H1 (cell line): ENCODE data around the gene GATD1. TPM values are rescaled to one million over a fixed set of nuclear protein-coding genes. Genes with fewer than 3 reads are reported as not detected.

ENCODE experiments used
- ASH2L ChIP-seq: fragments of 200-600, 300-600 bp; sonication (generic); IDR thresholded peaks from one replicate; pipeline ENCODE4 v1.7.1; 2017; ENCODE audit warnings: low read length
- BACH1 ChIP-seq: IDR thresholded peaks from 2 replicates; pipeline ENCODE4 v1.6.1; 2012; ENCODE audit warnings: low read length, improper control_type of control experiment
- BRCA1 ChIP-seq: IDR thresholded peaks from 2 replicates; pipeline ENCODE4 v1.6.1; 2012; ENCODE audit warnings: low read depth, low read length, improper control_type of control experiment
- EP300 ChIP-seq, 2 experiments: IDR thresholded peaks; 1 replicate in 1 of 2; 2 replicates in 1 of 2; pipeline ENCODE4 v1.6.1; 2011 to 2012; ENCODE audit warnings: low read depth in 2 of 2, low read length in 2 of 2, mild to moderate bottlenecking in 2 of 2, borderline replicate concordance in 1 of 2, inconsistent platforms in 1 of 2, moderate library complexity in 1 of 2
- GTF2F1 ChIP-seq: IDR thresholded peaks from 2 replicates; pipeline ENCODE4 v1.6.1; 2012; ENCODE audit warnings: low read depth, low read length, improper control_type of control experiment, borderline replicate concordance
- HDAC2 ChIP-seq, 2 experiments: fragments of 300-600 bp in 1 of 2; sonication (generic) in 1 of 2; IDR thresholded peaks; 2 replicates each; pipeline ENCODE4 v1.6.1; 2011 to 2012; ENCODE audit warnings: low read depth in 2 of 2, low read length in 2 of 2, mild to moderate bottlenecking in 2 of 2, moderate library complexity in 2 of 2, borderline replicate concordance in 1 of 2, inconsistent platforms in 1 of 2
- HDAC6 ChIP-seq: IDR thresholded peaks from one replicate; pipeline ENCODE4 v1.7.1; 2012; ENCODE audit warnings: low read depth, mild to moderate bottlenecking, inconsistent platforms, low read length, moderate library complexity
- KDM1A ChIP-seq: fragments of 200-600, 300-600 bp; sonication (generic); IDR thresholded peaks from 2 replicates; pipeline ENCODE4 v1.7.1; 2016; ENCODE audit warnings: mild to moderate bottlenecking, low read length, borderline replicate concordance
- KDM4A ChIP-seq: IDR thresholded peaks from one replicate; pipeline ENCODE4 v1.7.1; 2012; ENCODE audit warnings: low read depth, mild to moderate bottlenecking, moderate library complexity, low read length, inconsistent platforms; ENCODE audit not compliant: severe bottlenecking
- NRF1 ChIP-seq: IDR thresholded peaks from 2 replicates; pipeline ENCODE4 v1.6.1; 2011; ENCODE audit warnings: mild to moderate bottlenecking, low read depth, low read length, improper control_type of control experiment
- RNF2 ChIP-seq: fragments of 200-900, 300-1000 bp; sonication (generic); IDR thresholded peaks from 2 replicates; pipeline ENCODE4 v1.7.1; 2016; ENCODE audit warnings: borderline replicate concordance, low read depth, mild to moderate bottlenecking, antibody characterized with exemption, low read length; ENCODE audit not compliant: poor library complexity, severe bottlenecking; ENCODE audit errors: missing control alignments
- RXRA ChIP-seq: IDR thresholded peaks from 2 replicates; pipeline ENCODE4 v1.6.1; 2011; ENCODE audit warnings: low read depth, mild to moderate bottlenecking, low read length, moderate library complexity; ENCODE audit not compliant: insufficient read depth
- SAP30 ChIP-seq: fragments of 300-600 bp; sonication (generic); IDR thresholded peaks from 2 replicates; pipeline ENCODE4 v1.7.1; 2012; ENCODE audit warnings: low read length, moderate library complexity, mild to moderate bottlenecking, inconsistent platforms; ENCODE audit not compliant: insufficient read depth, insufficient replicate concordance
- SIN3A ChIP-seq, 2 experiments: IDR thresholded peaks in 1 of 2; conservative IDR thresholded peaks in 1 of 2; 2 replicates each; pipeline ENCODE4 v1.6.1; 2011 to 2012; ENCODE audit warnings: low read length in 2 of 2, improper control_type of control experiment in 1 of 2, low read depth in 1 of 2, mild to moderate bottlenecking in 1 of 2
- SIRT6 ChIP-seq: IDR thresholded peaks from one replicate; pipeline ENCODE4 v1.7.1; 2012; ENCODE audit warnings: low read length, inconsistent platforms
- SRF ChIP-seq: IDR thresholded peaks from 2 replicates; pipeline ENCODE4 v1.6.1; 2011; ENCODE audit warnings: mild to moderate bottlenecking, low read depth, low read length, moderate library complexity
- polyA plus RNA-seq, 7 experiments: library from polyadenylated mRNA; depleted of rRNA in 3 of 7; stranded (reverse) in 5 of 7; unstranded in 2 of 7; fragments of >200 nt in 5 of 7; fragments of 200-250 nt in 2 of 7; gene quantifications; 1 replicate in 5 of 7; 2 replicates in 1 of 7; 4 replicates in 1 of 7; pipeline versions ENCODE4 v1.2.1 to v1.2.3, GENCODE V29; 2011 to 2013; ENCODE audit warnings: missing spikeins in 2 of 7, mixed read lengths in 2 of 7
- total RNA-seq: library from RNA; stranded (reverse); fragmentation: NEBNext Ultra II Directional; extraction: Animal tissue kit (Norgen Biotek cat#: 25700); gene quantifications from 2 replicates; pipeline ENCODE4 v1.2.1, GENCODE V29; 2021

The GATD1 gene
- total and polyA plus RNA-seq, 2 of the 8 experiments (the other 6 are each of a cell fraction or from before 2014, with no cell fraction given) = 47.5 to 54.8 TPM

DNA sequence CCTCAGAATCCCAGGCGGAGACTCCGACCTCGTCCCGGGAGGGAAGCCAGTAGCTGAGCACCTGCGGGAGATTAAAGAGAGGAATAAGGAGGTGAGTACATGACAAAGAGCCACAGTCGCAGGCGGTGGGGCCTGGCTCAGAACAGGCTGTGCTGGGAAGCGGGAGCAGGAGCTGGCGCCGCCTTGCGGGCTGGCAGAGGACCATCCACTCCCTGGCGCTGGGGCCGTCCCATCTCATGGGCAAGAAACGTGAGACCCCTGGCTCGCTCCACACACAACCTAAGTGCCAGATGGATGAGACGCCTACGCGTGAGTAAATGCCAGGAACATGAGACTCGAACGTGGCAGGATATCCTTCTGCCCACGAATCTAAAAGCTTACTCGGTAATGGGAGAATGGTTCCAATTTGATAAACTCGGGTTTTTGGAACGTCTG lies 6.3 kb upstream of the GATD1 start (continued):
- TF ChIP-seq KDM4A (no peak), KDM1A (no peak; the same call in 1 of the 2 replicates), ASH2L (no peak), SAP30 (no peak), SIN3A (conservative IDR thresholded peaks at IDR 0.05 in 1 of 2, IDR thresholded peaks at IDR 0.05 in 1 of 2; ENCODE audit: low read depth in 1 of 2, low read length in 2 of 2) (0 out of 4 replicates have a peak, but pooled peaks of 1 of the 2 experiments have one; percentile 63), BACH1 (no peak), NRF1 (no peak), RNF2 (no peak), GTF2F1 (no peak), HDAC6 (no peak), SRF (no peak), HDAC2 (IDR thresholded peaks at IDR 0.05; ENCODE audit: borderline replicate concordance in 1 of 2, low read depth in 2 of 2, low read length in 2 of 2) (0 out of 4 replicates have a peak, but pooled peaks of 1 of the 2 experiments have one; percentile 52), BRCA1 (no peak), RXRA (no peak), EP300 (IDR thresholded peaks at IDR 0.05; ENCODE audit: borderline replicate concordance in 1 of 2, low read depth in 2 of 2, low read length in 2 of 2) (peak in 1 of 2 experiments; percentile 24; a peak in 1 of 3 replicates), SIRT6 (no peak)
